Measurements from ENCODE around the gene ASTL.

ASTL gene

GRCh38 chr2:96145848-96146152, 7.5 kb upstream of the ASTL start:
- DNase-seq (ENCODE audit: low read depth): no peak
- peak overlapping the region; percentile 32 for H3K4me3 ChIP-seq (ENCODE audit: low read depth, low read length)
- TF ChIP-seq CTCF (IDR thresholded peaks at IDR 0.05; ENCODE audit: low read depth, low read length) (no peak), MYC (IDR thresholded peaks at IDR 0.05; ENCODE audit: low read depth, low read length) (no peak), POLR2A (IDR thresholded peaks at IDR 0.05; ENCODE audit: extremely low read depth, insufficient read length) (no peak), MAX (IDR thresholded peaks at IDR 0.05; ENCODE audit: low read depth, low read length) (no peak)

GRCh38 chr2:96145036-96145847, 6.9 kb upstream of the ASTL start, which contains the start of gene DUSP2:
Gene DUSP2 (minus strand): TSS chr2:96145440. CDS start chr2:96145354, 86 bp downstream.
- TF ChIP-seq POLR2A (IDR thresholded peaks at IDR 0.05; ENCODE audit: extremely low read depth, insufficient read length) (peak; percentile 97), MYC (IDR thresholded peaks at IDR 0.05; ENCODE audit: low read depth, low read length) (peak; percentile 91), CTCF (IDR thresholded peaks at IDR 0.05; ENCODE audit: low read depth, low read length) (no peak), MAX (IDR thresholded peaks at IDR 0.05; ENCODE audit: low read depth, low read length) (peak; percentile 82)
- H3K4me3 ChIP-seq (ENCODE audit: low read depth, low read length): peak within 1 kb of the TSS; percentile 84
- DNase-seq (ENCODE audit: low read depth): peak; percentile 98

GRCh38 chr2:96144481-96145035, 6.3 kb upstream of the ASTL start:
- TF ChIP-seq CTCF (IDR thresholded peaks at IDR 0.05; ENCODE audit: low read depth, low read length) (no peak), POLR2A (IDR thresholded peaks at IDR 0.05; ENCODE audit: extremely low read depth, insufficient read length) (no peak), MAX (IDR thresholded peaks at IDR 0.05; ENCODE audit: low read depth, low read length) (0 out of 2 replicates have a peak, but pooled peaks have one; percentile 12), MYC (IDR thresholded peaks at IDR 0.05; ENCODE audit: low read depth, low read length) (no peak)
- H3K4me3 ChIP-seq (ENCODE audit: low read depth, low read length): peak overlapping the region; percentile 84
- peak; percentile 64 for DNase-seq (ENCODE audit: low read depth)

- peak; percentile 58 for DNase-seq (ENCODE audit: low read depth)
- TF ChIP-seq MYC (IDR thresholded peaks at IDR 0.05; ENCODE audit: low read depth, low read length) (no peak), CTCF (IDR thresholded peaks at IDR 0.05; ENCODE audit: low read depth, low read length) (peak; percentile 20)
- peak overlapping the region; percentile 84 for H3K4me3 ChIP-seq (ENCODE audit: low read depth, low read length)
Measured at GRCh38 chr2:96143848-96144480, 5.7 kb upstream of the ASTL start.

- H3K4me3 ChIP-seq (ENCODE audit: low read depth, low read length): peak overlapping the region; percentile 84
- no peak for DNase-seq (ENCODE audit: low read depth)
- TF ChIP-seq POLR2A (IDR thresholded peaks at IDR 0.05; ENCODE audit: extremely low read depth, insufficient read length): no peak
Measured at GRCh38 chr2:96143231-96143847, 5.0 kb upstream of the ASTL start.

All from NB4 (cell line).